Measurements from ENCODE around the gene ALK.

ALK gene

DNA sequence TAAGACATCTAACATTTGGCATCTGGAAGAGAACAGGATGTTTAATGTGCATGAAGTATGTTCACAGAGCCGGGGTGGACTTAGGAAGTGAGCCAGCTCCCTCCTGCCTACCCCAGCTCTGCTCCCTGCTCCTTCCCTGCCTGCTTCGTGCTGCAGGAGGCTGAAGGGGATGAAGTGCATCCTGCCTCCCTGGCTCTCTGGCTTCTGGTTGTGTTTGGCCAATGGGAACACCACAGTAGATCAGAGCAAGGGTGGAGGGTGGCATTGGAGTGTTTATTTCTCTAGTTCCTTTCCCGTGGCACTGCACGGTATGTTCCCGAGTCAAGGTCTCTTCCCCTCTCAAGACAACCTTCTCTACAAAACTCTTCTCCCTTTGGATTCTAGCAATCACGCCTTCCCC lies 426.3 kb downstream of the ALK start:
- no peak for DNase-seq (ENCODE audit: low read depth, low spot score)

DNA sequence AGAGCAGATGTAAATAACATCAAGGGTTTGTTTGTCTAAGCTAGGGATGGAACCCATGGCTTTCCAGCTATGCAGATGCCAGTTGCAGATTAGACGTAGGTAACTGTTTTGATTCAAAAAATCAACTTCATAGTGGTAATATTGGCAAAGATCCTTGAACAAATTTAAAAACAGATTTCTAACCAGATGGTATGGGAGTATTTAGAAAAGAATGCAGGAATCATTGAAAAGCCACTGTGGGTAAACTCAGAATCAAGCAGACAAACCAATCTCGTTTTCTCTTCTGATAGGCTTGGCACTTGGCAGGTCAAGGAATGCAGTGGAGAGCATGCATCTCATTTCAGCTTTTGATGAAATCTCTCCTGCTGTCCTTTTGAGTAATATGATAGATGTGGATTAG lies 428.7 kb downstream of the ALK start:
- DNase-seq (ENCODE audit: low read depth, low spot score), result no peak

DNA sequence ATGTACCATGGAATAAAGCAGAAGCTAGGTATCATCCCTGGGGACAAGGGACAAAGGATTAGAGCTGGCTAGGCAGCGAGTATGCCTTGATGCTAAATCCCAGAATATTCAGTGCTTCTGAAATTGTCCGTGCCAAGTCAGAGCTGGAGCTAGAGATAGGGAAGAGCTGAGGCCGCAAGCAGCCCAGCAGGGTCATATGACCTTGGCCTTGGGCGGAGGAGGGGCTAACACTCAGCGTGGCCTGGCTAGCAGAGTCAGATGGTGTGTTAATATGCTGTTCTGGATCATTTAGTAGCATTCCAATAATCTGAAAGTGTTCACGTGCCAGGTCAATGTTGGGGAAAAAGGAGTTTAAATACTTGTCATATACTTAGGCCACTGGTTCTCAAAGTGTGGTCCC lies 431.3 kb downstream of the ALK start:
- no peak for DNase-seq (ENCODE audit: low read depth, low spot score)

DNA sequence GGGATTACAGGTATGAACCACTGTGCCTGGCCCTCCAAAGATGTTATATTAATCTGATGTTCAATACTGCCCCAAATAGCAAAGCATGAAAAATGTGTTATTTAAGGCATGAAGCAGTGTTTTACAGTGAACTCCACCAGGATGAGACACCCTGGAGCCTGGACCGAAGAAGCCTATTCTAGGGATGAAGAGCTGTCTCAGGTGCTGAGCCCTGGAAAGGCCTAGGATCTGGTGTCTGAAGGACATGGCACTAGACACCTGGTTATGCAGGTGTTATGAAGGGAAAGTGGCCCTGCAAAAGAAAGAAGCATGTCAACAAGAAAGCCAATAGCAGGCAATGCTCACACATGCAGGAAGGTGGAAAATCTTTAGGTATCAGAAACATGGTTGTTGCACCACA lies 431.8 kb downstream of the ALK start:
- no peak for DNase-seq (ENCODE audit: low read depth, low spot score)

DNA sequence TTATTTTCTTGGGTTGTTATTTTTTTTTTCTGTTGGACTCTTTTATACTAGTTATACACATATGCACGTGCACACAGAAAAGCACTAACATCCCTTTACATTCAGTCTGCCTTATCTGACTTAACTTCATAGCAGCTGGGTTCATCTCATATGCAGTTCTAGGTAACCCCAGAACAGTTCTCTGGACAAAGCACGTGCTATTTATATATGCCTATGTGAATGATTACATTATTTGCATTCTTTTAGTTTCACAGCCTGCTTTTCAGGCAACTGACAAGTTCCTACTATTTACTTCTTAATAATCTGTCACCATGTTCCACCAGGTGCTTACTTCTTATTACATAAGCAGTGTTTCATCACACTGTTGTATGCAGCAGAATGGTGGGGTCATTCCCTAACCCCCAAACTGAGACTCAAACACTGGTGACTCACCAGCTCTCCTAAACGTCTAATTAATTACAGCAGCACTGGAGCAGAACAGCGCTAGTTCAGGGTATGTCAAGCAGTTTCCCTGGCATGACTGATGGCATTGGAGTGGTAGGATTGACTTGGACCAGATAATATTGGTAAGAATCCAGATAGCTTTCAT lies 433.3 kb downstream of the ALK start:
- no peak for DNase-seq (ENCODE audit: low read depth, low spot score)

DNA sequence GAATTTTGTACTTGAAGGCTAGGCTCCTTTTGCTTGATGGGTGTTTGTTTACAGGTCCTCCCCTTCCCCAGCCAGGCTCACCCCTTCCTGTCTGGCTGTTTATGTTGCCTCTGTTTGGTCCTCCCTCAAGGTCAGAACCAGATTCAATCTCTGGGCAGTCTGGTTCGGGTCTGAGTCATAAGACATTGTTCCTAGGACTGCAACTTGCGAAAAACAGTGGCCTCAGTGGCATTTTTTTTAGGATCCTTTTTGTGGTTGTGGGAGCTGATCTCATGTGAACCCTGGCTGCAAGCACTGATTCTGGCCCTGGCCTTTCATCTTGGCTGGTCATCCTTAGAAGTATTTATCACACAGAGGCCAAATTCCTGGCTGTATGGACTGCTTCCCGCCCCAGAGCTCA lies 435.8 kb downstream of the ALK start:
- DNase-seq (ENCODE audit: low read depth, low spot score), result no peak

DNA sequence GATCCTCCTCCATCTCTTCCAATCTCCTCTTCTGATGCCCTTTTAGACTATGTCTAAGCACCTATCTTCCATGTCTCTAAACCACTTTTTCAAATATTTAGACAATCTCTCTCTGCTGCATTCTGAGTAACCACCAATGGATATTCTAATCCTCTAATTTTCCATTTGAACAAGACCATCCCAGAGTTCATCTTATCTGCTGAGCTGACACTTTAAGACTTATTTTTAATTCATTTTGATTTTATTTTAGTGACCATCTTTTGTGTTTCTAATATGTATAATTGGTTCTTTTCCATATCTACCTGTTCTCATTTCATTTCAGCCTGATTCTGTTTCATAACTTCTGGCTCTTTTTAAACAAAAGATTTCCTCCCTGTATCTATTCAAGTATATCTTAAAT lies 436.3 kb downstream of the ALK start:
- DNase-seq (ENCODE audit: low read depth, low spot score), result no peak

DNA sequence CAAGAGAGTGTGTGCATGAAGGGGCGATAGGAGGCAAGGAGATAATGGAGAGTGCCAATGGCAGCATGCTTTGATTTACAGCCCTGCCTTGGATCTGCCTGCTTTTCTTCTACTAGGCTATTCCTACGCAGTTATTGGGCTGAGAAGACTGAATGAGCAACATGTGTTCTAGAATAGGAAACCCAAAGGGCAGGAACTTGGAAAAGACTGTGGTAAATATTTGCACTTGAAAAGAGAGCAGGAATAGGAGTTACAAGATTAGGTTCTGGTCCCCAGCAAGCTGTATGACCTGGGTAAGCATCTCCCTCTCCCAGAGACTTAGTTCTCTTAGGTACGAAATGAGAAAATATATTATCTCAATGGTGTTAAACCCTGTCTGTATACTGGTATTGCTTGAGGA lies 438.5 kb downstream of the ALK start:
- DNase-seq (ENCODE audit: low read depth, low spot score), result no peak

DNA sequence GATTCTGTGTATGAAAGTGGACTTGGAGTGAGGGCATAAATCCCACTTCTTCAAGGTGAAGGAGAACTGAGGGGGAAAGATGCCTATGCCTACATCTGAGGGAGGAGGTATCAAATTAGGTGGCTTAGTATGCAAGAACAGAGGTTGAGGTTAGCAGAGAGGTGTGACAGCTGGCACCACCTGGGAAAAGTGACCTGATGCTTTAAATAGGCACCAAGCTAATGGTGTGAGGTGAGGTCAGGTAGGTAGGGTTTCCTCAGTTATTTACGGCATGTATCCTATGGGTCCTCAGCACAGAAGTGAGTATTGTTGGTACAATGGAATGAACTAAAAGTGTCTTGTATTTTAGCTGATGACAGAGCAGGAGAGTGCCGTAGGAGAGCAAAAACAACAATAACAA lies 439.0 kb downstream of the ALK start:
- no peak for DNase-seq (ENCODE audit: low read depth, low spot score)

DNA sequence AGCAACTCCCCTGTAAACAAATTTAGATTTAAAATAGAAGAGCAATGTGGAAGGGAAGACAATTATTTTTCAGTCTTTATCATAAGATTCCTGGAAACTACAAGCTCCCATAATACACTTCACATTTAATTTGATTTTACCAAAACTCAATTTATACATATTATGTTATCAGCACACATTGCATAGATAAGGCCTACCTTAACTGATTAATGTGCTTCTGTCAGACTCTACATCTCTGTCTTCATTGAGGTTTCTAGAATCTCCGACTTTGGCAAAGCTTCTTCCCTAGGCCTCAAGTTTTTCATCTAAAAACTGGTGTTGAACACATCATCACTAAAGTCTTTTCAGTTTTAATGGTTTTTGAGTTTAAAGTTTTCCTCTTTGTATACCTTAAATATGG lies 440.1 kb downstream of the ALK start:
- no peak for DNase-seq (ENCODE audit: low read depth, low spot score)

DNA sequence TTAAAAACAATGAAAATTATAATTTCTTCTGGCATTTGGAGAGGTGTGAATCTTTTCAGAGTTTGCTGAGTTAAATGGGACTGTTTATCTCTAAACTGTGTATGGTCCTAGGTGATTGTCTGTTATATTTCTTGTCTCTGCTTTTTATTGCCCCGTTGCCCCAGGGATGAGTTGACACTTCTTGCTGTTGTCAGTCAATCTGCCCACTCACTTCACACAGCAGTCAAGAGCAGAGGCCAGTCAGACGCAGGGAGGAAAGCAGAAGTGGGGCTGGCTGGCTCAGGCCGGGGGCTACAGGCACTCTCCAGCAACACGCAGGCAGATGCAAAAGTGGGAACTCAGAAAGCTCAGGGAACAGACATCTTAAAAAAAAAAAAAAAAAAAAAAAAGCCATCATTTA lies 441.0 kb downstream of the ALK start:
- no peak for DNase-seq (ENCODE audit: low read depth, low spot score)

DNA sequence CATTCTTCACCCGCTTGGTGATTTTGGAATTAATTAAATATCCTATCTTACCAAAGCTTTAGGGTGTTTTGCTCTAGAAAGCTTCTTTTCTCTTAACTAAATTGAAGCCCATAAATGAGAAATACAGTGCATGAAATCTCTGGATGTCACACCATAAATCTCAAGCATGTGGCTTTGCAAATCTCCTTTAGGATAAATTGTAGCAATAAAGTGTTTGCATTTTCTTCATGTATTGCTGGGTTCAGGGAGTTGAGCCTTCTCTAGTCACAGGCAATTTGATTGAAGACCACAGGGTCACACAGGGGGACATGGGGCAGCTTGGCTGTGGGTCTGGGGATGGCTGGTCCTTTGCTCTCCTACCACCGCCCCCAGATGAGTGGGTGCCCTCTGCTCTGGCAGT lies 442.0 kb downstream of the ALK start:
- DNase-seq (ENCODE audit: low read depth, low spot score), result no peak

DNA sequence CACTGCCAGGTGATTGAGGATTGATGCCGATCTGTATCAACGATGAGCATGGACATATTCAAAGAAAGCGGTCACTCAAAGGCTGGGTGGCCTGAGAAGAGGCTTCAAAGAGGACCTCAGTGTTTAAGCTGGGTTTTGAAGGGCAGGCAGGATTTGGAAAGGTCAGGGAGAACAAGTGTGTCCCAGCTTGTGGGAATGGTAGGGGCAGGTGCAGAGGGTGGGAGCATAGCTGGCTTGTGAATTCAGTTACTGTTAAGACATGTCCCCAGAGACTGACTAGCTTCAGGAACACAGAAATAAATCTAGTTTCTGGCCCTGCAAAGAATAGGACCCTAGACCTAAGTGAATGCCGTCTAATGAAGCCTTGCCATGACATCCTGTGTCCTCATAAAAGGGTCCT lies 442.7 kb downstream of the ALK start:
- DNase-seq (ENCODE audit: low read depth, low spot score), result no peak

DNA sequence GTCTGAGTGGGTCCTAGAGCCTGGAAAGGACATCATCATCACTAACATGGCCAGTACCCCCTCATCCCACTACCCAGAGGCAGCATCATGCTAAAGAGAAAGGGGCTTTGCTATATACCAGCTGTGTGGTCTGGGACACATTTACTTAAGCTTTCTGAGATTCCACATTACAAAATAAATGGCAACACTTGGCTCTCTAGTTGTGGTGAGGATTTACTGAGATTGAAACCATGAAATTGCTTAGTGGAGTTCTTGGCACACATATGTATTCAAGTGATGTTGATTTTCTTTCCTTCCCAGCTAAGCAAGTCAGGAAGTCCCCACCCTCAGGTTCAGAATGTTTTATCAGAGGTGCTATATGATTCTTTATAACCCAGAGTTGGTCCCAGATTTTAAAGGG lies 444.2 kb downstream of the ALK start:
- no peak for DNase-seq (ENCODE audit: low read depth, low spot score)

DNA sequence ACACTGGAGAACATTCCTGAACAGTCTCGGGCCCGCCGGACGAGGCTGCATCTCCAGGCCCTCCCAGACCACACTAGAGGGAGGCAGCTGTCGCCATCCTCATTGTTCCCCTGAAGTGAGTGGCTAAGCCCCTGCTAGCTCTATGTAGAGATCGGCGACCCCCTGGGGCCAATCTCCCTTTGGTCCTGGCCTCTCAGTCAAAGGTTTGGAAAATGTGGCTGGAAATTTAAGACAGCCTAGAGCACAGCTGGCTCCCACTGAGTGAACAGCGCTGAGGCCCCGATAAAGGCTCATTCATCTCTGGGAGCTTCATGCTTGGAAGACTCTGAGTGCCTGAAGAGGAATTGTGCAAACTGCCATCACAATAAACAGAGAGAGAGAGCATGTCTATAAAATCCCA lies 445.9 kb downstream of the ALK start:
- no peak for DNase-seq (ENCODE audit: low read depth, low spot score)

DNA sequence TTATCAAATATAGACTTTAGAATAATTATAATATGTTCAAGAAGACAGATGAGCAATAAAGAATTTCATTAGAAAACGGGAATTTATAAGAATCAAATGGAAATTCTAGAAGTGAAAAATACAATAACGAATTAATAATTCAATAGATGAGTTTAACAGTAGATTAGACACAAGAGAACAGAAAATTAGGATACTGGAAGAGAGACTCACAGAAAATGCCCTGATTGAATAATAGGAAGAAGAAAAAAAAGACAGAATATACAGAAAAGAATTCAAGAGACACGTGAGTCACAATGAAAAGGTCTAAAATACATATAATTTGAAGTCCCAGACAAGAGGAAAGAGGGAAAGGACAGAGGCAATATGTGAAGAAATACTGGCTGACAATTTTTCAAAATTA lies 451.4 kb downstream of the ALK start:
- DNase-seq (ENCODE audit: low read depth, low spot score), result no peak

DNA sequence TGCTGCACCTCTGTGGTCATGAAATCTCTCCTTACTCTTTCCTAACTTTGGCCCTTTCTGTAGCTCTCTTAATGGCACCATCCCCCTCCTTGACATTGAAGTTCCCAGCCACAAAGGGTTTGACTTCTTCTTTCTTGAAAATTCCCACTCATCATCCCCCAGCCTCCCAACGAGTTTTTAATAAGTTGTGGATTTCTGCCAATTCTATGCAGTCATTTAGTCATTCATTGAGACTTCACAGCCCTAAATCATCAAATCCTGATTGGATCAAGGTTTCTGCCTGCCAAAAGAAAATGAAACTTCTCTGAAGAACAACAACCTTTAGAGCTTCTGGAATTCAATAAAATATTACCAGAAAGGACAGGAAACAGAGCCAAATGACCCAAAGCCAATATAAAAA lies 451.9 kb downstream of the ALK start:
- DNase-seq (ENCODE audit: low read depth, low spot score), result no peak

DNA sequence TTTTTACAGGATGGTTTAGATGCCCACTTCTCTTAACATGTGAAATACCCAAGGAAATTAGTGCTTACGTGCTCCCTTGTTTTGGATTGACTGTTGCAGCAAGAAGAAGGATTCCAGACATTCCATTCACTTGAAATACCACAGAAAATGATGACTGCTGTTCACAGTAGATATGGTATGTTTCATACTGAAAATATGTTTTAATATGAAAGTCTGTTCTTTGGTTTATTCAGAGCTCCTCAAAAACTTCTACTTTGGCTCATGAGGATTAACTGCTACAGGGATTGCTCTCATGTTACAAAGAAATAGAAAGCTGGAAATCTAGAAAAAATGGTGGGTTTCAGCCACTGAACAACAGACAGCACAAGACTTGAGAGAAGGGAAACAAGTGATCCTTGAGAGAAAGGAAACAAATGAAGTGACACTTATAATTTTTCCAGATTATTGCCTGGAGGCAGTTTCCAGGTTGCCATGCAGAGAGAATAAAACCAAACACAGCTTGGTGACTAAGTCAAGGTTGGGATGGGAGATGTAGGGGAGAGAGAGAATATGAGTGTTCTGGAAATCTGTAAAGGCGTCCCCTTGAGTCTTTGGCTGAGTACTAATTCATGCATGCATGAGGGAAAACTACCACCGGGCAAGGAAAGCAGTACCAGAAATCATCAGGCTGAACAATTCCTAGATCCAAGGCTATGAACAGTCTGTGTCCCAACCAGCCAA lies 458.0 kb downstream of the ALK start:
- no peak for DNase-seq (ENCODE audit: low read depth, low spot score)

DNA sequence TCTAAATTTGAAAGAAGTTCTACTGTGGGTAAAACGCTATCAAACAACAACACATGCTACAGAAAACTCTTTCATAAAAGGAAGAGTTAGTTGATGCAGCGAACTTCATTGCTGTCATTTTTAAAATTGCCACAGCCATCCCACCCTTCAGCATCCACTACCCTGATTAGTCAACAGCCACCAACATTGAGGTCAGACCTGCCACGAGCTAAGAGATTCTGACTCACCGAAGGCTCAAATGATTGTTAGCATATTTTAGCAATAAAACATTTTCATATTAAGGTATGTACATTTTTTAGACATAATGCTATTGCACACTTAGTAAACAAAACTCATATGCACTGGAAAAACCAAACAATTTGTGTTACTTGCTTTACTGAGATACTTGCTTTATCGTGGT lies 459.1 kb downstream of the ALK start:
- no peak for DNase-seq (ENCODE audit: low read depth, low spot score)

DNA sequence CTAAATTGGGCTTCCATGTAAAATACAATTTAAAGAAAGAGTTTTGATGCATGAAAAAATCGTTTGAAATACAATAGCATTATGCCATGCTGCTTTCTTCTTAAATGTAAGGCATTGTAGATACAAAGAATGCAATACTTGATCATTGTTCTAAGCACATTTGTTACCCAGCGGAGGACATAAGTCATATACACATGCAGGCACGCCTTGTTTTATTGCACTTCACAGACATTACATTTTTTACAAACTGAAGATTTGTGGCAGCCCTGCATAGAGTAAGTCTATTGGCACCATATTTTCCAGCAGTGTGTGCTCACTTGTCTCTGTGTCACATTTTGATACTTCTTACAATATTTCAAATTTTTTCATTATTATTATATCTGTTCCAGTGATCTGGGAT lies 461.2 kb downstream of the ALK start:
- no peak for DNase-seq (ENCODE audit: low read depth, low spot score)

DNA sequence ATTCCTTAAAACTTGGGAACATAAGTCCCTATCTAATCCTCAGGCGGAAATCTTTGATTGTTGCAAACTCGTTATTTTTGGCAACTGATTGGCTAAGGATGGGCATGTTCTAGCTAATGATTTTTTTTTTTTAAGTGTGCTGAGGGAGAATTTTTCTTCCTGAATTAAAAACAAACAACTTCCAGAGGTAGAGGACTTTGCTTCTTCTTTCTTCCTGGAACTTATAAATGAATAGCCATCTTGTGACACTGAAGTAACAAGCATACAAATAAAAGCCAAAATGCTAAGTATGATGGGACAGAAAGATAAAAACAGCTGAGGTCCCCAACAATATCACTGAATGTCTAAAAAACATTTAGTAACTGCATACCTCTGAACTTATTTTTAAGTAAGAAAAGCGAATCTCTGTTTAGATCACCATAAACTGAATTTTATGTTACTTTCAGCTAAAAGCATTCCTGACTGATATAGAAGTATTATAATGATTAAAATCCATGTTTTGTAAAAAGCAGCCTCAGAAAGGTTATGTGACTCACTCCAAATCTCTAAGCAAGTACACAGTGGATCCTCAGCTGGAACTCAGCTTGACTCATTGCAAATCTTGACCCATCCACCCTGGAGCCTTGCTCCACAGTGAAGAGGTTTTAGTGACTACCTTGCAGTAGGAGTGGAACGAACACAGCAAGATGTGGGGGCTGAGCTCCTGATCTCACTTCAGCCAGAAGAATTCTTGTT lies 461.8 kb downstream of the ALK start:
- DNase-seq (ENCODE audit: low read depth, low spot score), result no peak

DNA sequence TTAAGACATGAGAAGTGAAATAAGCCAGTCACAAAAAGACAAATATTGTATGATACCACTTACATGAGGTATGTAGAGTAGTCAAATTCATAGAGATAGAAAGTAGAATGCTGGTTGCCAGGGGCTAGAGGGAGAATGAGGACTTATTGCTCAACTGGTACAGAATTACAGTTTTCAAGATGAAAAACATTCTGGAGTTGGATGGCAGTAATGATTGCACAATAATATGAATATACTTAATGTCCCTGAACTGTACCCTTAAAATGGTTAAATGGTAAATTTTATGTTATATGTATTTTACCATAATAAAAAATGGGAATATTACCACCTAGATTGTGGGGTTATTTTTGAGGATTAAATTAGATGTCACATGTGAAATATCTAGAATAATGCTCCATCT lies 465.0 kb downstream of the ALK start:
- no peak for DNase-seq (ENCODE audit: low read depth, low spot score)

DNA sequence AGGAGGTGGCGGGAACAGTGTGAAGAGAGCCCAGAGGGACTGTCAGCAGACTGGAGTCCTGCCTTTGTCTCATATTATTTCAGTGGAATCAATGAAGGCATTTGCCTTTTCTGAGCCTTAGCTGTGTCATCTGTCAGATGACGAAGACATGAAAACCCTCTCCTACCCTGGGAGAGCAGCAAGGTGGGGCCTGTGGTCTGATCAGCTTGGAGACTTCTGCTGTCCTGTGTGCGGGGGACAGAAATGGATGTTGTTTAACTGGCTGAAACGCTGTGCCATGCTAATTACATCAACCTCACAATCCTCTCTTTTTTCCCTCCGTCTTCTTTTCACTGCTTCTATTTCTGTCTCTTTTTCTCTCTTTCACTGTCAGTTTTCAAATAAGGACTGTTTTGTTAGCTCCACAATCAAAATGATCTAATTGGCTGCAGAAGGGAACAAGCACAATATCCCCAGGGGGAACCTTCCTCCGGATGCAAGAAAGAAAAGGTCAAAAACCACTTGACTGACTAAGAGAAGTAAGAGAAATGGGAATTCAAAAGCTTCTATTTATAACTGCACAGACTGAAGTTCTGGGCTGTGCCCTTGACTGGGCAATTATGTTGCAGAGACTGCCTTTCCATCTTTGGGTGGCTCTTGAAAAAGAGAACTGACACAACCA lies 466.1 kb downstream of the ALK start:
- no peak for DNase-seq (ENCODE audit: low read depth, low spot score)

All from activated naive CD8-positive, alpha-beta T cell treated with anti-CD3 and anti-CD28 coated beads, Interleukin-2, amount 50 U/mL, for 16 hours (primary cell).